NK-92 treated with Interleukin-12 subunit alpha and Interleukin-12 subunit beta, amount 100 ng/mL, for 24 hours (cell line): ENCODE measurements around the gene SCN5A.

Experiments used
- DNase-seq: peaks from one replicate; lab custom pipeline; 2025; lab: John Stamatoyannopoulos, UW

The SCN5A gene

DNA sequence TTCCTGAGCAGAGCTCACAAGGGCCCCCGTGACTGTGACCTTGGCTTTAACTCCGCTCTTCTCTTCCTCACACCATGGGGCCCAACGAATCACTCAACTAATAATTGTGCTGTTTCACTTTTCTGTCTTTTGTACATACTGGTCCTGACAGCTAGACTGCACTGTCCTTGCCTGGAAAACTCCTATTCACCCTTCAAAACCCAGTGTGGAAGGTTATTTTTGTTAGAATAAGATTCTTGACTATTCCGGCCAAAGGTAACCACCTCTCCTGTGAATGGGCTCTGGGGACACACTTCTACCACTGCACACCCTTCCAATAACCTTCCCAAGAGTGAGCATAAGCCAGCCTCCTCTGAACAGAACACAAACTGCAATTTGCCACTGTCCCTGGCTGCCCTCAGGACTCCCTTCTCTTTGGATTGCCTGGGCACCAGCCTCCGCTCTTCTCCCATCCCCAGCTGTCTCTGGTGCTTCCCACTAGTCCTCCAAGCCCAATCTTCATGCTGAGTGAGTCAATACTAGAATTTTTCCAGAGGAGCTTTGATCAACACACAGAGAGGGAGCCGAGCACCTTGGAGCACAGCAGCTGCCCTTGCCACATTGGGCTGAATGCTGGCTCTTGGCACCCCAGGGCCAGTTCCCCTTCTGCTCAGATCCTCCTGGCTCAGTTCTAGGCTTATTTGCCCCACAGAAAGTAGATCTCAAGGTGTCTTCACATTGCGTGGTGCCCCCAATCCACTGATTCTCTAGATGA lies 2.1 kb downstream of the SCN5A start:
- no peak for DNase-seq

DNA sequence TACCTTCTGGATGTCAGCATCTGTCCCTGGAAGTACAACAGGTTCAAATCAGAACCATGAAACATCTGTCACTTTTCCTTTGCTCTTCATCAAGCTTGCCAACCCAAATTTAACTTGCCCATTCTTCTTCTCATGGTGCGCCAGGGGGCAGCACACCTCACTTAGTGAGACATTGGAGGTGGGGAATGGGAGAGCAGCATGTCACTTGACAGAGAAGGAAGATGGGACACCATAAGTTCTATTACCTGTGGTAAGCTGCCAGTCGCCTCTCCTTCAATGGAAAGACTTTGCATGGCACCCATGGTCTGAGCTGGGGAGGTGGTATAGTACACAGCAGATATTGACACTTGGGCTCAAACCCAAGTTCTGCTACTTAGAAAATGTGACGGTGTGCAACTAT lies 2.9 kb downstream of the SCN5A start:
- DNase-seq, result no peak

DNA sequence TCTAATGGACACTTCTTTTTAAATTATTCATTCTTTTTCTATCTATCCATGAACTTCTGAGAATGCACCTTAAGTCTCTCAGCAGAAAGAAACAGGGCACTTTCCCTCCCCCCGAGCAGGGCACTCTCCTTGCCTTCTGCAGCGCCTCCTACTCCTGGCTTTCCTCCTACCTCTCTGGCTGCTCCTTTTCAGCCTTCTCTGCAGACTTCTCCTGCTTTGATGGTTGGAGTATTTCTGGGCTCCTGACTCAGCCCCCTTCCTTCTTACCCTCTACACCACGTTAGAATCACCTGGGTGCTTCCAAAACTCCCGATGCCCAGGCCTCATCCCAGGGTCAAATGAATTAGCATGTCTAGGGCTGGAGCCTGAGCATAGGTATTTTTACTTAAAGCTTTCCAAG lies 3.4 kb downstream of the SCN5A start:
- DNase-seq, result no peak

DNA sequence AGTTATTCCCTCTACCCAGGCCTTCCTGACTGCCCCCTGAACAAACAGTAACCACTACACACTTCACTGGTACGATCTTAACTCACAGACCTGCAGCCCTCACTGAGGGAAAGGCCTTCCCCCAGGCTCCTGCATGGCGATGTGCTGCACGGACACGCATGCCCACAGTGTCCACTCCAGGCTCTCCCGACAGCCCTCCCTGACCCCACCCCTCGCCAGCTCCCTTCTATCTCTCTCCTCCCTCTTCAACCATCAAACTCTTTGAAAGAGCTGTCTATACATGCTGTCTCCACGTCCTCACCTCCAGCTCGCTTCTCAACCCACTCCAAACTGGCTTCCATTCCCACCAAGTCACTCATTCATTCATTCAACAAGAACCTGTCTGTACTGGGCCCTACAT lies 3.9 kb downstream of the SCN5A start:
- DNase-seq, result no peak

DNA sequence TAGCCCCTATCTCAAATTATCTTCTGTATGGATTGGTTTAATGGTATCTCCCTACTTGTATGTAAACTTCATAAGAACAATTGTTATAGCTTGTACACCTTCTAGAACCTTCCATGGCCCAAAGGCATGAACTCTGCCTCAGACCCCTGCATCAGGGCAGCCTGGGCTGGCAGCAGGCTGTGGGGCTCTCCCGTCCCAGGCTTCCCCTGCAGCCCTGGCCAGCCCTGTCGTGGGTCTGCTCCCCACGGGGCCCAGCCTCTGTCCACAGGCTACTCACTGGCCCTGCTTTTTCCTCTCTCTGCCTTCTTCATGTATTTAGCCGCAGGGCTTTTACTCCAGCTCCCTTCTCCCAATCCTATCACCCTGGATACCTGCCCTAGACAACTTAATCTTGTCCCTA lies 4.4 kb downstream of the SCN5A start:
- DNase-seq, result no peak

DNA sequence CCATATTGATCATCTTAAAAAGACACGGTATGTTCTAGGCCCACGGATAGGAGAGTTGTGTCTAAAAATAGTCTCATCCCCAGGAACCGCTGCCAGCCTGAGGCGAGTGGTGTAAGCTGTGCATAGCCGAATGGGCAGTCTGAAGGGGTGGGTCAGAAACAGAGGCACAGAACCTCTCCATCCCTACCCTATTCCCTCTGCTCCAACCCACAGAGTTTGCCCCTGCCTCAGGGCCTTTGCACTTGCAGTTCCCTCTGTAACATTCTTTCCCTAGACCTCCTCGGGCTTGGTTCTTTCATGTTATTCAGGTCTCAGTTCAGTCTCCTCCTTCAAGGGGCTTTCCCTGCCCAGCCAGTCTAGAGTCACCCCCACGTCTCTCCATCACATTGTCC lies 4.8 kb downstream of the SCN5A start:
- DNase-seq, result no peak

DNA sequence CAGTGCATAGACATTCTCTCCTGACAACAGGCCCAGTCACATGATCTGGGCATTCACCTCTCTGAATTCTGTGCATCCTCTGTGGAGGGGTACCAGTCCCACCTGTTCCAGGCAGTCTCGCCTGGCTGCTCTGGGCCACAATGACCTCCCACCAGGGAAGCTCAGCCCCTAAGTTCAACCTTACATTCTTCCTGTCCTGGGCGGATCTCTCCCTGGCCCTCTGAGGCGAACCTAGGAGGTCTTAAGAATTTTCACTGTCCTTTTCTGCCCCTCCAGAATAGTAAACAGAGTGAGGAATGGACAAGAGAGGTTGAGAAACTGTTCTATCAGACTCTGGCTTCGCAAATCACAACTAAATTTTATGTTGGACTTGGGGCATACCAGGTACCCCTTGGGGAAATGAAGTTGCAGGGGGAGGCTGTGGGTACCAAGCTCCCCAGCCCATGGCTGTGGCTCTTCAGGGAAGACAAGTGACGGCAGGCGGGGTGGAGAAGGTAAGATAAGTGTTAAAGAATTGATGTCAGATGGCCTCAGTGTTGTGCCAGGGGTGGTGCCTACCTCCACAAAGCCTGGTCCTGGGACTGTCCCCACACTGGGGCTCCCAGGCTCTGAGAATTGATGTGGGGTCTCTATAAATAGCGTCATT lies 5.3 kb downstream of the SCN5A start:
- DNase-seq, result no peak

DNA sequence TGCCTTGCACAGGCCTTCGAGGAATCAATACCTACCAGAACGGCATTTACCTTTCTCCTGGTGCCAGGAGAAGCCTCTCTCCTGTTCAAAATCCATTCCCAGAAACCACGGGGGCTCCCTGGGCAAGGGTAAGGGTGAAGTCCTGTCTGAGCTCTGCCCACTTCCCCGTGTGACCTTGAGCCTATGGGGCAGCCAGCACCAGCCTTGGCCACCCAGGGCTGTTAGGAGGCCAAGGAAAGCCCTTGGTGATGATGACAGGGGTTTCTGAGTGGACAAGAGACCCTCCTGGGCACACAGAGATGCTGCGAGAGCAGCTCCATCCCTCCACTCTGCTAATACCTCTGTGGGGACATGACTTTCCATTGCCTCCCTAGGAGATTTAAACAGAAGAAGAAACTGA lies 5.9 kb downstream of the SCN5A start:
- no peak for DNase-seq

DNA sequence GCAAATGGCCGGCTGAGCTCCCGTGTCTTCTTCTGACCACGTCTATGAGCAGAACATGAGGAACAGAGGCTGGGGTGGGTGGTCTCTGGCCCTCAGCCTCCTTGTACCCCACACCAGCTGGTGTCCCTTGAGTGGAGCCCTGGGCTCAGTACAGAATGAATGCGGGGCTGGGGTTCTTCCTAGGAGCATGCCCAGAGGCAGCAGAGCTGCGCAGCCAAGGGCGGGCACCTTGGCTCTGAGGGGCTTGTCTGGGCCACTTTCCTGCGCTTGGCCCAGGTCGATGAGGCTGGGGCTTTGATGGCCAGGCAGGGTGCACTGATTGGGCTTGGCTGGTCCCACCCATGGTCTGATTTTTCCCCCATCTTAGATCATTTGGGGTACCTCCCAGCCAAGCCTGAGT lies 6.4 kb downstream of the SCN5A start:
- DNase-seq, result no peak

DNA sequence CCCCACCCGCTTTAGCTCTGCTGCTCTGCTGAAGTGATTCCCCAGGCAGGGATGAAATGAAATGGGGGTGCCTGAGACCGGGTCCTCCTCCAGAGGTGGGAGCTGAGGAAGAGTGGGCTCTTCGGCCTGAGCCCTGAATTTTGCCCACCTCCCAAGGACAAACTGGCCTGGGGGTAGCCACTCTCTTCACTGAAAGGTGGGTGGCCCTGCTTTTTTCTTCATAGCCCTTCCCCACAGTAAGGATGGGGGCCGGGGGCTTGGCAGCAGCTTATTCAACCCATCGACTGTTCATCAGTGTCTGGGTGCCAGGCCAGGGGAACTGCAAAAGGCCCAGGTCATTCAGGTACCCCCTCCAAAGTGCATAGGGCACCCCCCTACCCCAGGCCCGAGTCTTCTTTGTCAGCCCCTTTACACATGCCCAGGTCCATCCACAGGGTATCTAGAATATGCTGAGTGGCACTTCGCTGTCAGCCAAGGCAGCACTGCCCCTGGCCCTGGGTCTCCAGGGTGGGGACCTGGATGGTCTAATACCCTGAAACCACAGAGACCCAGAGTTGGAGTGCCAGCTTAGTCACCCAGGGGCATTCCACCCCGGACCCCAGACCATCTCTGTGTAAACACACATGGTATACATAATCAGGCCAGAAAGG lies 7.9 kb downstream of the SCN5A start:
- DNase-seq, result no peak

DNA sequence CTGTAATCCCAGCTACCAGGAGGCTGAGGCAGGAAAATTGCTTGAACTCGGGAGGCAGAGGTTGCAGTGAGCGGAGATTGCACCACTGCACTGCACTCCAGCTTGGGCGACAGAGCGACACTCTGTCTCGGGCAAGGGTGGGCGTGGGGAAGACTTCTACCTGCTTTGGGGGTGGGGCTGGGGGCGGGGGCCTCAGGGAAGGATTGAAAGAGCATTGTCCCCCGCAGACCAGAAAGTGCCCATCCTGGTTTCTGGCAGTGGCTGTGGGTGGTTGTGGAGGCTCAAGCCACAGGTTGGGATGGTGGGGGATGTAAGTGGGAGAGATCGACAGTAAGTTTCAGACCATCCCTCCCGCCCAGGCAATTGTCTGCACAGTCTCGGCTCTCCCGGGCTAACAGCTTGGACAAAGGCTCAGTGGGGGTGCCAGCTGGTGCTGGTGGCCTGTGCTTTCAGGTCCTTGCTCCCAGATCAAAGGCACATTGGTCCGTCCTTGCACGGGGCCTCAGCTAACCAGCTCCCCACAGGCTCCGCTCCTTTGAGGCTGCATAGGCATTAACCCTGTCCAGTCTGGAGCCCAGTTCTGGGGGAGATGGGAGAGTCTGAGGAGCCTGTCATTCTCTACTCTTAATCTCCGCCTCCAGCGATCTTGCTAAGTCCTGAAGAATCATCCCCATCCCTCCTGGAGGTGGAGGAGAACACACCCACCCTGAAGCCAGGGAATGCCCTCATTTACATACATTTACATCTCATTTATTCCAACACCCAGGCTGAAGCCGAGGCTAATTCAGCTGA lies 8.6 kb downstream of the SCN5A start:
- no peak for DNase-seq

DNA sequence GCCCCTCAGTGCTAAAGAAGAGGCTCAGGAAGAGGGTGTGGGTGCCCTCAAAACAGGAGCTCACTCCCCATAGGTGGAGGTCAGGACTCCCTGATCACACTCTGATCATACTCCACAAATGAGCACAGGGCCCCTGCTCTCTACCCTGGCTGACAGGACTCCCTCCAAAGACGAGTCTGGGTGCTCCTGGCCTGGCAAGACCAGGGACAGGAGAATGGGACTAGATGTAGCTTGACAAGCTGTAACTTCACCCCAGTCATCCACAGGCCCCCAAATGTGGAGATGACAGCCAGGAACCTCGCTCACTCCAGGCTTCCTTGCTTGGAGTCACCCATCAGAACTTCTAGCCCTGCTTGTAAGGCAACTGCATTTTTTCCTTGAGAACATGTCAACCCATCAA lies 11.1 kb downstream of the SCN5A start:
- DNase-seq, result no peak

DNA sequence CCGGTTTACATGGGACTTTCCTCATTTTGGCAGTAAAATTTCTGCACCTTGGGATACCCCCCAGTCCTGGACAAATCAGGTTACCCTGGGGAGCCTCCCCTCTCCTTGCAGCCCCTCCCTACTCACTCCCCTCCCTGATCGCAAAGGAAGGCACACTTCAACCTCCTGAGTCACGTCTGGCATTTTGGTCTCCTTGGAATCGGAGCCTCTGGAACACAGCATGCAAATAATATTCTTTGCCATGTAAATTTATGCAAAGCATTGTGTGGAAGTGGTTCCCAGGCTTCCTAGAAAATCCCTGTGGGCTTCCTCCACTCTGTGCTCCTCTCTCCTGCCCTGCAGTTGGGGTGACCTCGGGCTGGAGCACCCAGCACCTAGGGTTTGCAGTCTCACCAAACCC lies 11.6 kb downstream of the SCN5A start:
- no peak for DNase-seq

DNA sequence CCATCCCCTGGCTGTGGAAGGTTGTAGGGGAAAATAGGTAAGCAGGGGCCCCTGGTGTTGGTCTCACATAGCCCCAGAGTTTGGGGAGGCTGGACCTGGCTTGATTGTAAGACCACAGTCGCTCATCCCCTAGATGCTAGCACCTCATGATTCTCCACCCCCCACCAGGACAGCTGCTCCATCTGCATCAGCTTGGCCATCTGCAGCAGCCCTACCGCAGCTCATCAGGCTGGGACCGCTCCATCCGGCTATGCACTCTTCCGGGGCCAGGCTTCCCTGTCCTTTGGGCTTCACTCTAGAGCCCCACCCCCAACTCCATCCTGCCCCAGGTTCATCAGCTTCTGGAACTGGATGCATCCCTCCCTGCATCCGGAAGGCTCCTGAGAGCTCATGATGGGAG lies 12.6 kb downstream of the SCN5A start:
- DNase-seq, result no peak

DNA sequence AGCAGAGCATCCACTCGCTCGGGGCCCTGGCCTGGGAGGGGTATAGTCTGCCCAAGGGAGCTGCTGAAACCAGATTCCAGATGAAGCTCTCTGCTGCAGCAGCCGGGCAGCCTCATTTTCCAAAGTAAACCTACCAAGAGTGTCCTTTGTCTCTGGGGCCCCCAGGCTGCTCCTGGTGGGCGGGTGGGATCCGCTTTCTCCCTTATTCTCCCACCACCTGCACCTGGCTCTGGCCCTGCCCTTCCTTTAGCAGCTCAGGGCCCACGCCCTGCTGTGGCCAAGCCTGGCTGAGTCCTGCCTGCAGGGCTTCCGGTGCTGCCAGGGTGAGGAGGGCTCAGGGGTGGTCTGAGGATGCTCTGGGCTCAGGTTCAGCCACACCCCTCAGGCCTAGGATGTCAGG lies 13.0 kb downstream of the SCN5A start:
- DNase-seq, result no peak

DNA sequence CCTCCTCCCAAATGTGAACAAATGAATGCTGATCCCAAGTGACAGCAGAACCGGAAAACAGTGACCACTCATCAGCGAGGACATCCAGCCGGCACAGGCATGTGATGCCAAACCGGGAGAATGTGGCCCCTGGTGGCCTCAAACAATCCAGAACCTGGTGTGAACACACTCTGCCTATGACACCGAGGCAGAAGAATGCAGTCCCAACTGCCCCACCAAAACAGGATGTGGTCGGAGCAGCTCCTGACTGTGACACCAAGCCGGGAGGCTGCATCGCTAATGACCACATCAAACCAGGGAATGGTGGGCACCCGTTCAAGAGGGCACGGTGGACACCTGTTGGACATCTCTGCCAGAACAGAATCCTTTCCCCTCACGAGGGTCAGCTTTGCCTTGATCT lies 15.4 kb downstream of the SCN5A start:
- no peak for DNase-seq

DNA sequence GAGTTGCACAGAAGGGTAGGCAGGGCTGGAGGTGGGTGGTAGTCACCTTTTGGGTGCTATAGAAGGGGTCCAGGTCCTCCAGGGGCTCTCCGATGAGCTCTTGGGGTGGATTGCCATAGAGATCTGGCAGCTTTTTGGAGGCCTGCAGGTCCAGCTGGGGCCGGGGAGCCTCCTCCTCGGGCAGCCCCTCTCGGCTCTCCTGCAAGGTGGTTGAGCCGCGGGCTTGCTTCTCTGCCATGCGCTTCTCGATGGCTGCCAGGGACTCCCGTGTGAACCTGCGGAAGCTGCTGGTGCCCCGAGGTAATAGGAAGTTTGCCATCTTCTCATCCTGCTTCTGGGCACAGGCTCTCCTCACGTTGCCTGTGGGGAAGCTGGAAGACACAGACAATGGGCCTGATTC lies 16.5 kb downstream of the SCN5A start:
- no peak for DNase-seq

DNA sequence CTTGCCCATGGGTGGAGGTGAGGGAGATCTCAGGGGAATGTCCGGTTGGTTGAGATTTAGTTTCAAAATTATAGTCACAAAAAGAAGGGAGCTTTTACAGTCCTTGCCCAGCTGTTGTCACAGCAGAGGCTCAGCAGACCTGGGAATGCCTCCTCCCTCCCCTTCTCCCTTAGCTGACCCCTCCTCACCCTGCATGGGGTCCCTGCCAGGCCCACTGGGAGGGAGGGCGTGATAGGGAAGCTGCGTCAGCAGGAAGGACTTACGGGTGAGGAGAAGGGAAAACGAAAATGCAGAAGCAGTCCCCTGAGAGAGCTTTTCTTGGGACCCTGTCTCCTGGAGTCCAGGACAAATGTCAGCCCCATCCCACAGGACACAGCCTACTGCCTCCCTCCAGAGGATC lies 18.9 kb downstream of the SCN5A start:
- no peak for DNase-seq

DNA sequence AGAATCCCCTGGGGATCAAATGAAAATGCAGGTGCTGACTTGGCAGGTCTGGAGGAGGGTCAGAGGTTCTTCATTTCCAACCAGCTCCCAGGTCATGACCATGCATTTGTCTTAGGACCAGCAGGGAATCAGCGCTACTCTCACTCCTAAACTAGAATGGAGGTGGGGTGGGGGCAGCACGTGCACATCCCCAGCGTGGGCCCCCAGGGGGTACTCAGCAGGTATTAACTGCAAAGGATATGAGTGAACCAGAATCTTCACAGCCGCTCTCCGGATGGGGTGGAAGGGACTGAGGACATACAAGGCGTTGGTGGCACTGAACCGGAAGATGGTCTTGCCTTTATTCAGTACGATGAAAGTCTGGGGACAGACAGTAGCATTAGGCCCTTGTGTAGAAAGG lies 19.4 kb downstream of the SCN5A start:
- DNase-seq, result no peak

DNA sequence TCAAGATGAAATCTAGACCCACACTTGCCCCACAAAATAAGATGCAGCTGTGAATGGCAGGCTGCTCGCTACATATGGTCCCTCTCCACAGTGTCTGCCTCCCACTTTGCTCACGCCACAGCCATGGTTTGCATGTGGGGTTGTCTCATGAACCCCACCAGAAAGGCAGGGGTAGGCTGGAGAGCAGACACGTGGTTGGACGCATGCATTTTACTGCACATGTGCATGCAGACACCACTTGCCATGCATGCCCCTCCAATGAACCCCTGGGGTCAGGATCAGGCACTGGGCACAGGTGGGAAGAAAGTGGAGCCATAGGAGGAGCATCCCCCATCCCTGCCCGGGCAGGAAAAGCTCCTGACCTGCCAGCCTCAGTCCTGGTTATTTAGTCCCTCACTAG lies 20.7 kb downstream of the SCN5A start:
- no peak for DNase-seq

DNA sequence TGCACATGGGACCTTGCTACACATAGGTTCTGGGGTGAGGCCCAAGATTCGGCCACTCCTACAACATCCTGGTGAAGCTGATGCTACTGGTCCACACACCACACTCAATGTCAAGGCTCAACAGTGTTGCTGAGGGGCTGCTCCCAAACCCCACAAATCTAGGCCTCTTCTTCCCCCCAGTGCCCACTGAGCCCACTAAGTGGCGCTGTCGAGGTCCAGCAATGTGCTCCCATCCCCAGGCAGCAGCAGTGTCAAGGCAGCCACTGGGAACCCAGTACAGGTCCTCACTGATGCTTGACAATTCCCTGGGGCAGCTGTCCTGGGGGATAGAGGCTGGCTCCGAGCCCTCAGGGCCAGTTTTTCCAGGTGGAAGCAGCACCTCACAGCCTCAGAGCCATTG lies 21.5 kb downstream of the SCN5A start:
- DNase-seq, result no peak

DNA sequence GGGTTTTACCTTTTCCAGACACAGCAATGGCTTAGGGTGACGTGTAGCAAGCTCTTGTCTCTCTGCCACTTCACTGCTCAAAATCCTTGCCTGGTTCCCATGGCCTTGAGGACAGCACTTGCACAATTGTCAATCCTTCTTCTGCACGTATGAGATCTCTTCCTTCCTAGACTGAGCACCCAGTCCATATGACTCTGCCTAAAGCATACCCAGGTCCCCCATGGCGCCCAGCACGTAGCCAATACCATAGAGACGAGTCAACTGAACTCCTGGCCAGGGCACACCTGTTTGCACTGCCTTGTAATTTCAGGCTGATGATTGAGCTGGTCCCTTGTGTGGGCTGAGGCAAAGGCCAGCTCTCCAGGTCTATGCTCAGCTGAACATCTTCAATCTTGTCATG lies 23.3 kb downstream of the SCN5A start:
- DNase-seq, result no peak

DNA sequence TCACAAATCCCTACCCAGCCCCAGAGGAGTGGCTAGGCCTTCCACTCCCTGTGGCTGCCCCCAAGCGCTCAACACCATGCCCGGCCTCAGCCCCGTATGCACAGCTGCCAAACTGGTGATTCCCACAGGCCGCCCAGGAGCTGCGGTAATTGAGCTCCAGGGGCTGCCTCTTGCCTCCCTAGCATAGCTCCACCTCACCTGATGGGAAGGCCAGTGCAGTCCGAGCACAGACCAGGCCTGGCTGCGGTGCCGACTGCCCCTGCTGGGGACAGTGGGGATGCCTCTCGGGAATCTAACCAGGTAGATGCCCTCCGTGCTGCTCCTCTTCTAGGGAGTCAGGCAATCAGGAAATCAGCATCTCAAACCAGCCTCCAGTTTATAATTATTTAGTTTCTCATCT lies 25.9 kb downstream of the SCN5A start:
- no peak for DNase-seq
